MCF 10A (cell line): Measurements from ENCODE around the gene C20orf144. TPM values are rescaled to one million over a fixed set of nuclear protein-coding genes. Genes with fewer than 3 reads are reported as not detected.

Experiments used
- BruUV-seq: library from RNA; stranded (reverse); fragments of 400-500 nt; replicated peaks from 2 replicates; lab custom pipeline; 2021; lab: Mats Ljungman, UMichigan
- CTCF ChIA-PET: fragments of 300-600 bp; sonication (Branson Sonifier 250); formaldehyde crosslinking; extraction: SDS; loops from one replicate; lab custom pipeline; 2021; ENCODE audit warnings: antibody characterized with exemption, inconsistent platforms; lab: Yijun Ruan, JAX
- POLR2A ChIA-PET: fragments of 300-600, 350-650 bp; sonication (Branson Sonifier 250); formaldehyde crosslinking; extraction: SDS; loops from one replicate; lab custom pipeline; 2020; ENCODE audit warnings: antibody characterized with exemption, inconsistent platforms; lab: Yijun Ruan, JAX
- DNase-seq: peaks from one replicate; pipeline ENCODE4 v3.0.0-alpha.2; 2018; ENCODE audit not compliant: unreplicated experiment
- H3K27ac Mint-ChIP-seq: one replicate; pipeline ENCODE4 v1.8.0; 2022; ENCODE audit warnings: mild to moderate bottlenecking, low read depth, mixed read lengths; ENCODE audit not compliant: unreplicated experiment
- H3K27me3 Mint-ChIP-seq: one replicate; pipeline ENCODE4 v1.8.0; 2022; ENCODE audit warnings: mixed read lengths; ENCODE audit not compliant: insufficient read depth, unreplicated experiment
- H3K36me3 Mint-ChIP-seq: one replicate; pipeline ENCODE4 v1.8.0; 2022; ENCODE audit warnings: mild to moderate bottlenecking, moderate library complexity, mixed read lengths; ENCODE audit not compliant: insufficient read depth, unreplicated experiment
- H3K4me1 Mint-ChIP-seq: one replicate; pipeline ENCODE4 v1.8.0; 2022; ENCODE audit warnings: mixed read lengths; ENCODE audit not compliant: insufficient read depth, unreplicated experiment
- H3K4me3 Mint-ChIP-seq: one replicate; pipeline ENCODE4 v1.8.0; 2022; ENCODE audit warnings: mild to moderate bottlenecking, moderate library complexity, mixed read lengths; ENCODE audit not compliant: unreplicated experiment
- H3K9me3 Mint-ChIP-seq: one replicate; pipeline ENCODE4 v1.8.0; 2022; ENCODE audit warnings: mixed read lengths; ENCODE audit not compliant: unreplicated experiment
- intact Hi-C: fragments of 100-400 bp; cut with micrococcal nuclease; formaldehyde crosslinking; loops from 2 replicates; pipeline ENCODE4 v1.14.1; 2022
- total RNA-seq: library from RNA; stranded (reverse); gene quantifications from 2 replicates; pipeline ENCODE4 v1.2.3, GENCODE V29; 2022
- TF ChIP-seq, protein P1 (sequence below): fragments of 200-600 bp; IDR thresholded peaks from one replicate; pipeline ENCODE4 v1.8.0; 2022; ENCODE audit warnings: antibody characterized with exemption, mild to moderate bottlenecking; ENCODE audit not compliant: unreplicated experiment

C20orf144 gene
- total RNA-seq, 1 experiment from 2014 or later: 0.21 TPM

DNA sequence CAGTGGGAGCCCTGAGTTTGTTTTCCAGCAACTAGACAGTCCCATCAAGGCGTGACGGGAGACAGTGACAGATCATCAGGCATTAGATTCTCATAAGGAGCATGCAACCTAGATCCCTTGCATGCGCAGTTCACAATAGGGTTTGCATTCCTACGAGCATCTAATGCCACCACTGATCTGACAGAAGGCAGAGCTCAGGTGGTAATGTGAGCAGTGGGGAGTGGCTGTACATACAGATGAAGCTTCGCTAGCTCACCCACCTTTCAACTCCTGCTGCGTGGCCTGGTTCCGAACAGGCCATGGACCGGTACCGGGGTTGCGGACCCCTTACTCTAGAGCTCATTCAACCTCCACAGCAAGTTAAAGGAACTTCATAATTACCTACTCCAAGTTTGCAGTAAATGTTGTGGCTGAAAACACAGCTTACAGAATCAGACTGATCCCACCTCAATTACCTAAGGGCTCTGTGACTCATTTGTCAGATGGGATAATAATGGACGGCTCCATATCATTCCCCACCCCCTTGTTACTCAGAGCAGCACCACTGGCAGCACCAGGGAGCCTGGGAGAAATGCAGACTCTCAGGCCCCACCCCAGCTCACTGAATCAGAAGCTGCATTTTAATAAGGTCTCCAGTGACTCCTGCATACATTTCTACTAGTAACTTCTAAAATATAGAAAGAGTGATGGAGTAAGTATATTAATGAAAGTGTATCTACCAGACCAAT, 42.2 kb downstream of the C20orf144 start:
- Mint-ChIP-seq H3K27ac (no peak overlapping the region), H3K9me3 (no peaks in the 10 kb centered on the region), H3K4me3 (no peak overlapping the region), H3K4me1 (no peaks in the 10 kb centered on the region), H3K27me3 (no peaks in the 10 kb centered on the region), H3K36me3 (peaks cover 13% of the 10 kb centered on the region)
- peak; percentile 43 for DNase-seq
- TF ChIP-seq, protein P1, sequence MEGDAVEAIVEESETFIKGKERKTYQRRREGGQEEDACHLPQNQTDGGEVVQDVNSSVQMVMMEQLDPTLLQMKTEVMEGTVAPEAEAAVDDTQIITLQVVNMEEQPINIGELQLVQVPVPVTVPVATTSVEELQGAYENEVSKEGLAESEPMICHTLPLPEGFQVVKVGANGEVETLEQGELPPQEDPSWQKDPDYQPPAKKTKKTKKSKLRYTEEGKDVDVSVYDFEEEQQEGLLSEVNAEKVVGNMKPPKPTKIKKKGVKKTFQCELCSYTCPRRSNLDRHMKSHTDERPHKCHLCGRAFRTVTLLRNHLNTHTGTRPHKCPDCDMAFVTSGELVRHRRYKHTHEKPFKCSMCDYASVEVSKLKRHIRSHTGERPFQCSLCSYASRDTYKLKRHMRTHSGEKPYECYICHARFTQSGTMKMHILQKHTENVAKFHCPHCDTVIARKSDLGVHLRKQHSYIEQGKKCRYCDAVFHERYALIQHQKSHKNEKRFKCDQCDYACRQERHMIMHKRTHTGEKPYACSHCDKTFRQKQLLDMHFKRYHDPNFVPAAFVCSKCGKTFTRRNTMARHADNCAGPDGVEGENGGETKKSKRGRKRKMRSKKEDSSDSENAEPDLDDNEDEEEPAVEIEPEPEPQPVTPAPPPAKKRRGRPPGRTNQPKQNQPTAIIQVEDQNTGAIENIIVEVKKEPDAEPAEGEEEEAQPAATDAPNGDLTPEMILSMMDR: no peak
- ChIA-PET CTCF (interaction anchor here (0.8 to 1.0 kb wide), 2 partner anchors 15 to 70 kb away, joined by 3 read pairs; no protein-coding TSS in a partner anchor), POLR2A (interaction anchor here (0.6 kb wide), 1 partner anchor 18 kb away, joined by 3 read pairs; the partner anchor contains the start of gene E2F1)
- no TSS peak for BruUV-seq
- intact Hi-C loops: no loop called here

DNA sequence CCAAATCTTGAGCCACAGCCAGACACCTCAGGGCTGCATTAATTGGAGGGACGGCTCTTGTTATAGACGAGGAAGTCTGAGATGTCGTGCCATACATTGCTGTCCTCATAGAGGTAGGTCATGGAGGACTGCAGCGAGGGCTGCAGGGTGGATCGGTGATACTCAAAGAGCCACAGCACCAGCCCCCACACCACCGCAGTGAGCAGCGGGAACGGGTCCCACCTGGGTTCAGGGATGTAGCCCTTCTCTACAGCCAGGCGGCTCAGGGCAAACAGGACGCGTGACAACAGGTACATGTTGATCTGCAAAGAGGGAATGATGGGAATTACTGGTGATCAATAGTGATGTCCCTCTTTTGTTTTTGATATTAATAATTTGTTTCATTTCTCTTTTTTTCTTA, 45.5 kb downstream of the C20orf144 start:
- H3K27ac Mint-ChIP-seq: no peak overlapping the region
- peaks cover 17% of the 10 kb centered on the region for H3K4me1 Mint-ChIP-seq
- no TSS peak for BruUV-seq
- POLR2A ChIA-PET: interaction anchor here (1.1 kb wide), 1 partner anchor 12 kb away, joined by 3 read pairs; the partner anchor contains the start of gene PXMP4
- intact Hi-C loops: no loop called here
- TF ChIP-seq, protein P1: no peak
- H3K9me3 Mint-ChIP-seq: no peaks in the 10 kb centered on the region
- CTCF ChIA-PET: no interaction called here
- peaks cover 23% of the 10 kb centered on the region for H3K36me3 Mint-ChIP-seq
- no peak for DNase-seq
- no peaks in the 10 kb centered on the region for H3K27me3 Mint-ChIP-seq
- H3K4me3 Mint-ChIP-seq: no peak overlapping the region

DNA sequence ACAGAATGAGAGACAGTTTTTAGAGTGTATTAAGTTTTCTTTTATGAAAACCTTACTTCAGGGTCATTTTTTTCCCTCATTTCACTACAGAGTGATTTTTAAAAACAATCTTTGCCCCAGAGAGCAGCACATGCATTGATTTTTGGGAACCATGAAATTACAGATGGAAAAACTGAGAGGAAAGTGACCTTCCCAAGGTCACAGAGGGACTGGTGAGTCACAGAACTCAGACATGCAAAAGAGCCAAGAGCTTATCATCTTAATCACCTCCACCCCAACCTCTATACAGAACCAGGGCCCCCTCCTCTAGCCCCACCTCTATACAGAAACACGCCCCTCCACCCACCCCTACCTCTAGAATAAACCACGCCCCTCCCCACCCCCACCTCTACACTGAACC, 47.3 kb downstream of the C20orf144 start:
- TF ChIP-seq, protein P1: no peak
- Mint-ChIP-seq H3K27ac (no peak overlapping the region), H3K4me3 (no peak overlapping the region), H3K9me3 (no peaks in the 10 kb centered on the region), H3K27me3 (no peaks in the 10 kb centered on the region), H3K36me3 (peaks cover 31% of the 10 kb centered on the region), H3K4me1 (peaks cover 17% of the 10 kb centered on the region)
- intact Hi-C loops: no loop called here
- DNase-seq: no peak
- ChIA-PET POLR2A (no interaction called here), CTCF (interaction anchor here (0.7 kb wide), 1 partner anchor 32 kb away, joined by 3 read pairs; no protein-coding TSS in a partner anchor)
- BruUV-seq: no TSS peak

DNA sequence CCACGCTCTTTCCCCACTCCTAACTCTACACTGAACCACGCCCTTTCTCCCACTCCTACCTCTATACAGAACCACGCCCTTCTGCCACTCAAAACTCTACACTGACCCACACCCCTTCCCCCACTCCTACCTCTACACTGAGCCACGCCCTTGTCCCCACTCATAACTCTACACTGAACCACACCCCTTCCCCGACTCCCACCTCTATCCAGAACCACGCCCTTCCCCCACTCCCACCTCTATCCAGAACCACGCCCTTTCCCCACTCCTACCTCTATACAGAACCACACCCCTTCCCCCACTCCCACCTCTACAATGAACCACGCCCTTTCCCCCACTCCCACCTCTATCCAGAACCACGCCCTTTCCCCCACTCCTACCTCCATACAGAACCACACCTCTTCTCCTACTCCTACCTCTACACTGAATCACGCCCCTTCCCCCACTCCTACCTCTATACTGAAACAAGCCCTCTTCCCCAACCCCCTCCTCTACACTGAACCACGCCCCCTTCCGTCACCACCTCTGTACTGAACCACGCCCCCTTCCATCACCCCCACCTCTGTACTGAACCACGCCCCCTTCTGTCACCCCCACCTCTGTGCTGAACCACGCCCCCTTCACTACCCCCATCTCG, 47.9 kb downstream of the C20orf144 start:
- TF ChIP-seq, protein P1: no peak
- ChIA-PET POLR2A (no interaction called here), CTCF (no interaction called here)
- H3K4me1 Mint-ChIP-seq: peaks cover 17% of the 10 kb centered on the region
- H3K4me3 Mint-ChIP-seq: no peak overlapping the region
- no peak for DNase-seq
- H3K27me3 Mint-ChIP-seq: no peaks in the 10 kb centered on the region
- BruUV-seq: no TSS peak
- H3K27ac Mint-ChIP-seq: no peak overlapping the region
- intact Hi-C loops: no loop called here
- no peaks in the 10 kb centered on the region for H3K9me3 Mint-ChIP-seq
- H3K36me3 Mint-ChIP-seq: peaks cover 24% of the 10 kb centered on the region
